Tibial artery (tissue), 4 donors: ENCODE results near the gene AFF3.

Experiments
- DNase-seq, 2 donors: peaks; one replicate each; pipeline ENCODE4 v3.0.0-alpha.2; 2019
- H3K27ac ChIP-seq, 2 donors: fragments of 200-600 bp; sonication (generic) in 1 of 2; 1 replicate in 1 of 2; 2 replicates in 1 of 2; pipeline ENCODE4 v1.5.1; 2018 to 2019; ENCODE audit warnings: mild to moderate bottlenecking in 1 of 2
- H3K27me3 ChIP-seq, 2 donors: fragments of 200-600 bp; sonication (generic) in 1 of 2; one replicate each; pipeline versions ENCODE4 v1.5.1 to v1.6.0; 2016 to 2019
- H3K36me3 ChIP-seq, 3 donors: fragments of 200-600 bp; sonication (generic) in 2 of 3; one replicate each; pipeline ENCODE4 v1.5.1; 2016 to 2019; ENCODE audit warnings: mild to moderate bottlenecking in 2 of 3
- H3K4me1 ChIP-seq, 4 donors: fragments of 200-600 bp; sonication (generic) in 2 of 4; 1 replicate in 3 of 4; 2 replicates in 1 of 4; pipeline ENCODE4 v1.5.1; 2016 to 2019
- H3K4me3 ChIP-seq, 2 donors: fragments of 200-600 bp; sonication (generic) in 1 of 2; 1 replicate in 1 of 2; 2 replicates in 1 of 2; pipeline ENCODE4 v1.5.1; 2018 to 2019; ENCODE audit warnings: mild to moderate bottlenecking in 2 of 2
- H3K9me3 ChIP-seq, 3 donors: fragments of 200-600 bp; sonication (generic) in 1 of 3; one replicate each; pipeline ENCODE4 v1.5.1; 2016 to 2019
- intact Hi-C: fragments of 100-400 bp; cut with DNase I; formaldehyde crosslinking; loops from one replicate; pipeline ENCODE4 v1.15.0; 2023; ENCODE audit warnings: low total_unique reads
- TF ChIP-seq, protein P1 (sequence below), 2 experiments: fragments of 200-600 bp in 1 of 2; fragments of 450-650 bp in 1 of 2; IDR thresholded peaks; one replicate each; pipeline ENCODE4 v1.5.1; 2017 to 2019; ENCODE audit warnings: antibody characterized with exemption in 2 of 2, mild to moderate bottlenecking in 1 of 2, moderate library complexity in 1 of 2

AFF3 gene

GRCh38 chr2:99554871-99555270 lies 587.5 kb downstream of the AFF3 start:
- H3K27ac ChIP-seq, result no peak overlapping the region
- no peaks in the 10 kb centered on the region for H3K9me3 ChIP-seq
- peaks cover 3 to 37% (median 29%) of the 10 kb centered on the region in 3 donors for H3K36me3 ChIP-seq
- no peaks in the 10 kb centered on the region for H3K27me3 ChIP-seq
- TF ChIP-seq, protein P1, sequence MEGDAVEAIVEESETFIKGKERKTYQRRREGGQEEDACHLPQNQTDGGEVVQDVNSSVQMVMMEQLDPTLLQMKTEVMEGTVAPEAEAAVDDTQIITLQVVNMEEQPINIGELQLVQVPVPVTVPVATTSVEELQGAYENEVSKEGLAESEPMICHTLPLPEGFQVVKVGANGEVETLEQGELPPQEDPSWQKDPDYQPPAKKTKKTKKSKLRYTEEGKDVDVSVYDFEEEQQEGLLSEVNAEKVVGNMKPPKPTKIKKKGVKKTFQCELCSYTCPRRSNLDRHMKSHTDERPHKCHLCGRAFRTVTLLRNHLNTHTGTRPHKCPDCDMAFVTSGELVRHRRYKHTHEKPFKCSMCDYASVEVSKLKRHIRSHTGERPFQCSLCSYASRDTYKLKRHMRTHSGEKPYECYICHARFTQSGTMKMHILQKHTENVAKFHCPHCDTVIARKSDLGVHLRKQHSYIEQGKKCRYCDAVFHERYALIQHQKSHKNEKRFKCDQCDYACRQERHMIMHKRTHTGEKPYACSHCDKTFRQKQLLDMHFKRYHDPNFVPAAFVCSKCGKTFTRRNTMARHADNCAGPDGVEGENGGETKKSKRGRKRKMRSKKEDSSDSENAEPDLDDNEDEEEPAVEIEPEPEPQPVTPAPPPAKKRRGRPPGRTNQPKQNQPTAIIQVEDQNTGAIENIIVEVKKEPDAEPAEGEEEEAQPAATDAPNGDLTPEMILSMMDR (IDR thresholded peaks at IDR 0.05), result no peak
- intact Hi-C loops, result loop anchor here (5.0 kb wide), 2 partner anchors 687 to 707 kb away; no protein-coding TSS in a partner anchor
- H3K4me3 ChIP-seq, result no peak overlapping the region
- no peak for DNase-seq
- no peaks in the 10 kb centered on the region for H3K4me1 ChIP-seq

DNA sequence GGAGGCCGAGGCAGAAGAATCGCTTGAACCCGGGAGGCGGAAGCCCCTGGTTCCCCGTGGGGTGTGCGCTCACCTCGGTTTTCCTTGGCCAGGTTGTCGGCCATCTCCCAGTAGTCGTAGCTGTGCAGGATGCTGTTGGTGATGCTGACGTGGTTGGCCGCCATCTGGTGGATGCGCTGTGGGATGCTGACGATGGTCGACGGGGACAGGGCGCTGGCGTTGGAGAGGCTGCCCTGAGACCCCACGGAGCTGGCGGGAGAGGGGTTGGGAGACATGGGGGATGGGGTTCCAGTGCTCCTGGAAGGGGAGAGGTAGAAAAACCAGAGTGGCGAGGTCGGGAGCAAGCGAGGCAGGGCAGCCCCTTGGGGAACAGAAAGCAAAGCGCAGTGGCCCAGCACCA lies 588.2 kb downstream of the AFF3 start:
- H3K27ac ChIP-seq, result no peak overlapping the region
- H3K9me3 ChIP-seq, result no peaks in the 10 kb centered on the region
- no peak for DNase-seq
- peaks cover 3 to 37% (median 29%) of the 10 kb centered on the region in 3 donors for H3K36me3 ChIP-seq
- TF ChIP-seq, protein P1 (IDR thresholded peaks at IDR 0.05), result no peak
- no peaks in the 10 kb centered on the region for H3K4me1 ChIP-seq
- H3K4me3 ChIP-seq, result no peak overlapping the region
- no peaks in the 10 kb centered on the region for H3K27me3 ChIP-seq
- intact Hi-C loops, result no loop called here

DNA sequence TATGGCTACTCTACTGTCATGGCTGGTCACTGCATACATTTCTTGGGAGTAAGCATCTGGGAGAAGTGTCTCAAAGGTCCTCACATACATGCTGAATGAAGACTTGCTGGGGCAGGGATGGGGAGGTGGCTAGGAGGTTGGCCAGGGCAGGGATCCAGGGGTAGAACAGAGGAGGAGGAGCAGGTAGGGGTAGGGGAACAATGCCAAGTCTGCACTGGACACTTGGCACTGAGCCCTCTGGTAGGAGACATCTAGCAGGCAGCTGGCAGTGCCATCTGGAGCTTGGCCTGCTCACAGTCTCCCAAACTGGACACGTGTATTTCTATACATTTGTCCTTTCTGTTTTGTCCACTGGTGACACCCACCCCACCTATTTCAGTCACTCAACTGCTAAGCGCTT lies 589.9 kb downstream of the AFF3 start:
- no peak overlapping the region for H3K27ac ChIP-seq
- TF ChIP-seq, protein P1 (IDR thresholded peaks at IDR 0.05), result no peak
- no peak for DNase-seq
- no peaks in the 10 kb centered on the region for H3K27me3 ChIP-seq
- no peaks in the 10 kb centered on the region for H3K4me1 ChIP-seq
- H3K9me3 ChIP-seq, result no peaks in the 10 kb centered on the region
- H3K36me3 ChIP-seq, result peaks cover 3 to 40% (median 29%) of the 10 kb centered on the region in 3 donors
- no peak overlapping the region for H3K4me3 ChIP-seq
- intact Hi-C loops, result no loop called here

- peaks cover 0 to 4% (median 0%) of the 10 kb centered on the region in 4 donors for H3K4me1 ChIP-seq
- H3K9me3 ChIP-seq, result no peaks in the 10 kb centered on the region
- TF ChIP-seq, protein P1 (IDR thresholded peaks at IDR 0.05), result no peak
- H3K27ac ChIP-seq, result no peak overlapping the region
- peaks cover under 1 to 37% (median 29%) of the 10 kb centered on the region in 3 donors for H3K36me3 ChIP-seq
- H3K4me3 ChIP-seq, result no peak overlapping the region
- DNase-seq, result no peak
- intact Hi-C loops, result no loop called here
- no peaks in the 10 kb centered on the region for H3K27me3 ChIP-seq
Observed at GRCh38 chr2:99550368-99550767, 592.0 kb downstream of the AFF3 start.

DNA sequence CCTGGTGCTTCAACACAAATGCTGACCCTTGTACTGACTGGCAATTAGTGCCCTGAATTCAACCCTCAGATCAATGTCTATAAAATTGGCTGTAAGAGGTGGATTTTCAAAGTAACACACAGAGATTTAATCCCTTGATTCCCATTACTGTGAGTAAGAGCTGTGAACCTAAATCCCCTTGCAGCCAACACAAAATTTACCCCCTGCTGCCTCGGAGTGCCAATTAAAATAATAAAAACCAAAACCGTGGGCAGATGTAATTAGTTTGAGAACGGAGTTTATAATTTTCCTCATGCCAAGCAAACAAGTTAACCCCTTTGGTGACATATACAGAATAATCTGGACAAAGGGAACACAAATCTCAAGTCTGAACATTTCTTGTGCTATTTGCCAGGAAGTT lies 596.8 kb downstream of the AFF3 start:
- intact Hi-C loops, result no loop called here
- Histone ChIP-seq H3K36me3 (peaks cover 0 to 9% (median 3%) of the 10 kb centered on the region in 3 donors), H3K4me3 (no peak overlapping the region), H3K9me3 (no peaks in the 10 kb centered on the region), H3K27me3 (no peaks in the 10 kb centered on the region), H3K27ac (no peak overlapping the region), H3K4me1 (peaks cover 0 to 5% (median 0%) of the 10 kb centered on the region in 4 donors)
- TF ChIP-seq, protein P1 (IDR thresholded peaks at IDR 0.05), result no peak
- no peak for DNase-seq

GRCh38 chr2:99545066-99545465 lies 597.3 kb downstream of the AFF3 start:
- no peaks in the 10 kb centered on the region for H3K9me3 ChIP-seq

More at GRCh38 chr2:99545066-99545465, 597.3 kb downstream of the AFF3 start:
- intact Hi-C loops, result no loop called here
- Histone ChIP-seq H3K36me3 (peaks cover 0 to 4% (median 0%) of the 10 kb centered on the region in 3 donors), H3K27ac (no peak overlapping the region), H3K4me1 (peaks cover 0 to 5% (median 0%) of the 10 kb centered on the region in 4 donors), H3K27me3 (no peaks in the 10 kb centered on the region), H3K4me3 (no peak overlapping the region)
- DNase-seq, result no peak
- TF ChIP-seq, protein P1 (IDR thresholded peaks at IDR 0.05), result no peak
